WERI-Rb-1 (cell line): ENCODE measurements around the gene EFCAB6.

Experiments used
- DNase-seq: peaks from one replicate; pipeline ENCODE4 v3.0.0-alpha.2; 2020
- H3K27ac ChIP-seq: fragments of 250-450 bp; sonication (Bioruptor Pico); 2 replicates; pipeline ENCODE4 v1.5.1; 2020; ENCODE audit warnings: mild to moderate bottlenecking, moderate library complexity
- H3K27me3 ChIP-seq: fragments of 250-450 bp; sonication (Bioruptor Pico); 2 replicates; pipeline ENCODE4 v1.5.1; 2021; ENCODE audit warnings: mild to moderate bottlenecking, low read depth, moderate library complexity; ENCODE audit not compliant: insufficient read depth, severe bottlenecking
- H3K36me3 ChIP-seq: fragments of 250-450 bp; sonication (Bioruptor Pico); 2 replicates; pipeline ENCODE4 v1.5.1; 2020; ENCODE audit warnings: mild to moderate bottlenecking, moderate library complexity
- H3K4me3 ChIP-seq: 2 replicates; pipeline ENCODE4 v1.5.1; 2011; ENCODE audit warnings: low read depth, mild to moderate bottlenecking, control low read depth, low read length
- H3K9me3 ChIP-seq: fragments of 250-450 bp; sonication (Bioruptor Pico); 2 replicates; pipeline ENCODE4 v1.5.1; 2021; ENCODE audit warnings: mild to moderate bottlenecking, moderate library complexity; ENCODE audit not compliant: severe bottlenecking
- CTCF ChIP-seq: IDR thresholded peaks from 2 replicates; pipeline ENCODE4 v1.5.1; 2011; ENCODE audit warnings: low read depth, mild to moderate bottlenecking, control low read depth, inconsistent platforms, low read length

The EFCAB6 gene

GRCh38 chr22:43652845-43653244, 159.3 kb downstream of the EFCAB6 start:
- H3K27me3 ChIP-seq = no peaks in the 10 kb centered on the region
- no peak overlapping the region for H3K27ac ChIP-seq
- no peak overlapping the region for H3K4me3 ChIP-seq
- no peak for TF ChIP-seq CTCF
- H3K9me3 ChIP-seq = peaks cover 5% of the 10 kb centered on the region
- DNase-seq = no peak
- H3K36me3 ChIP-seq = no peaks in the 10 kb centered on the region

- H3K27me3 ChIP-seq = no peaks in the 10 kb centered on the region
- H3K27ac ChIP-seq = no peak overlapping the region
- no peak for TF ChIP-seq CTCF
- DNase-seq = no peak
- no peak overlapping the region for H3K4me3 ChIP-seq
- H3K36me3 ChIP-seq = no peaks in the 10 kb centered on the region
- peaks cover 7% of the 10 kb centered on the region for H3K9me3 ChIP-seq
These were observed 168.7 kb downstream of the EFCAB6 start for GRCh38 chr22:43643387-43643786.

- no peak overlapping the region for H3K27ac ChIP-seq
- DNase-seq = peak; percentile 34
- H3K36me3 ChIP-seq = no peaks in the 10 kb centered on the region
- no peaks in the 10 kb centered on the region for H3K27me3 ChIP-seq
- peaks cover 7% of the 10 kb centered on the region for H3K9me3 ChIP-seq
- no peak for TF ChIP-seq CTCF
- H3K4me3 ChIP-seq = no peak overlapping the region
These were observed 169.5 kb downstream of the EFCAB6 start for GRCh38 chr22:43642319-43643206.

GRCh38 chr22:43639228-43639948, 172.7 kb downstream of the EFCAB6 start:
- H3K9me3 ChIP-seq = peaks cover 7% of the 10 kb centered on the region
- H3K27me3 ChIP-seq = no peaks in the 10 kb centered on the region
- no peak for TF ChIP-seq CTCF

GRCh38 chr22:43637275-43638260, 174.5 kb downstream of the EFCAB6 start:
- Histone ChIP-seq H3K36me3 (no peaks in the 10 kb centered on the region), H3K27ac (no peak overlapping the region), H3K9me3 (peaks cover 7% of the 10 kb centered on the region), H3K27me3 (no peaks in the 10 kb centered on the region), H3K4me3 (no peak overlapping the region)
- TF ChIP-seq CTCF = no peak
- no peak for DNase-seq

More at GRCh38 chr22:43639228-43639948, 172.7 kb downstream of the EFCAB6 start:
- DNase-seq = no peak
- Histone ChIP-seq H3K27ac (no peak overlapping the region), H3K36me3 (no peaks in the 10 kb centered on the region), H3K4me3 (no peak overlapping the region)
